ENCODE data around the gene ARHGAP21.

DNA sequence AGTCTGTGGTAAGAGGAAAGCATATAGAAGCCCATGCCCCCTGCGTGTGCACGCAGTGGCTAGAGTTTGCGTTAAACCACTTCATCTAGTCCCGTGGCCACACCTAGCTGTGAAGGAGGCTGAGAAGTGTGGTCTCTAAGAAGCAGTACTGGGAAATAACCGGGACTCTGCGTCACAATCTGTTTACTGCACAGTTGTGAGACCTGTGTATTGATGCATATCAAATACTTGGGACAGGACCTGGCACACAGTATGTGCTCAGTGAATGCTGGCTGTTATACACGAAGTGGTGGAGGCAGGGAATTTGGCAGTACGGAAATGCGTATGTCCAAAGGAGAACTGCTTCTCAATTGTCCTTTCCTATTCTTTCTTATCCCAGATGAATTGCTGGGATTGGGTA, 149.5 kb downstream of the ARHGAP21 start:
- TF ChIP-seq, protein P1, sequence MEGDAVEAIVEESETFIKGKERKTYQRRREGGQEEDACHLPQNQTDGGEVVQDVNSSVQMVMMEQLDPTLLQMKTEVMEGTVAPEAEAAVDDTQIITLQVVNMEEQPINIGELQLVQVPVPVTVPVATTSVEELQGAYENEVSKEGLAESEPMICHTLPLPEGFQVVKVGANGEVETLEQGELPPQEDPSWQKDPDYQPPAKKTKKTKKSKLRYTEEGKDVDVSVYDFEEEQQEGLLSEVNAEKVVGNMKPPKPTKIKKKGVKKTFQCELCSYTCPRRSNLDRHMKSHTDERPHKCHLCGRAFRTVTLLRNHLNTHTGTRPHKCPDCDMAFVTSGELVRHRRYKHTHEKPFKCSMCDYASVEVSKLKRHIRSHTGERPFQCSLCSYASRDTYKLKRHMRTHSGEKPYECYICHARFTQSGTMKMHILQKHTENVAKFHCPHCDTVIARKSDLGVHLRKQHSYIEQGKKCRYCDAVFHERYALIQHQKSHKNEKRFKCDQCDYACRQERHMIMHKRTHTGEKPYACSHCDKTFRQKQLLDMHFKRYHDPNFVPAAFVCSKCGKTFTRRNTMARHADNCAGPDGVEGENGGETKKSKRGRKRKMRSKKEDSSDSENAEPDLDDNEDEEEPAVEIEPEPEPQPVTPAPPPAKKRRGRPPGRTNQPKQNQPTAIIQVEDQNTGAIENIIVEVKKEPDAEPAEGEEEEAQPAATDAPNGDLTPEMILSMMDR (IDR thresholded peaks at IDR 0.05 in 4 of 5, conservative IDR thresholded peaks at IDR 0.05 in 1 of 5) = no peak
- TF ChIP-seq POLR2A (IDR thresholded peaks at IDR 0.05) = no peak
